Stimulated activated memory B cell treated with anti-CD40 and anti-IgM and Interleukin-4, amounts not matched to agents 10 μg/mL and 1 μg/mL and 100 μg/mL, for 72 hours (primary cell): ENCODE results near the gene SENP1.

Source experiments
- ATAC-seq: fragments of 150-1000 bp; cut with Tn5 transposase; 2 replicates; pipeline ENCODE4 v1.10.0; 2021
- H3K27ac Mint-ChIP-seq: one replicate; pipeline ENCODE4 v1.8.0; 2022; ENCODE audit warnings: mild to moderate bottlenecking, mixed read lengths
- H3K27me3 Mint-ChIP-seq: one replicate; pipeline ENCODE4 v1.8.0; 2022; ENCODE audit warnings: mixed read lengths
- H3K36me3 Mint-ChIP-seq: one replicate; pipeline ENCODE4 v1.8.0; 2022; ENCODE audit warnings: mixed read lengths
- H3K4me1 Mint-ChIP-seq: one replicate; pipeline ENCODE4 v1.8.0; 2022; ENCODE audit warnings: mixed read lengths
- H3K4me3 Mint-ChIP-seq: one replicate; pipeline ENCODE4 v1.8.0; 2022; ENCODE audit warnings: mild to moderate bottlenecking, moderate library complexity, mixed read lengths
- H3K9me3 Mint-ChIP-seq: one replicate; pipeline ENCODE4 v1.8.0; 2022; ENCODE audit warnings: mixed read lengths

The SENP1 gene

GRCh38 chr12:48063530-48063929 lies 42.3 kb downstream of the SENP1 start:
- Mint-ChIP-seq H3K27ac (no peak overlapping the region), H3K4me3 (no peak overlapping the region), H3K36me3 (peaks cover 67% of the 10 kb centered on the region), H3K4me1 (peaks cover 6% of the 10 kb centered on the region), H3K27me3 (no peaks in the 10 kb centered on the region), H3K9me3 (peaks cover 16% of the 10 kb centered on the region)
- ATAC-seq = no peak

GRCh38 chr12:48061938-48062719 lies 43.8 kb downstream of the SENP1 start:
- H3K9me3 Mint-ChIP-seq = peaks cover 18% of the 10 kb centered on the region
- no peak overlapping the region for H3K4me3 Mint-ChIP-seq
- peaks cover 64% of the 10 kb centered on the region for H3K36me3 Mint-ChIP-seq
- no peak overlapping the region for H3K27ac Mint-ChIP-seq
- H3K4me1 Mint-ChIP-seq = peaks cover 8% of the 10 kb centered on the region
- no peak for ATAC-seq
- H3K27me3 Mint-ChIP-seq = no peaks in the 10 kb centered on the region

GRCh38 chr12:48060474-48060873 lies 45.4 kb downstream of the SENP1 start:
- Mint-ChIP-seq H3K4me3 (no peak overlapping the region), H3K9me3 (peaks cover 18% of the 10 kb centered on the region), H3K27ac (no peak overlapping the region), H3K27me3 (no peaks in the 10 kb centered on the region), H3K4me1 (peaks cover 6% of the 10 kb centered on the region), H3K36me3 (peaks cover 57% of the 10 kb centered on the region)
- ATAC-seq = no peak

GRCh38 chr12:48058771-48059170 lies 47.1 kb downstream of the SENP1 start:
- no peak for ATAC-seq
- H3K36me3 Mint-ChIP-seq = peaks cover 59% of the 10 kb centered on the region
- H3K27ac Mint-ChIP-seq = no peak overlapping the region
- peaks cover 6% of the 10 kb centered on the region for H3K4me1 Mint-ChIP-seq
- peaks cover 18% of the 10 kb centered on the region for H3K9me3 Mint-ChIP-seq
- H3K4me3 Mint-ChIP-seq = no peak overlapping the region
- H3K27me3 Mint-ChIP-seq = no peaks in the 10 kb centered on the region

GRCh38 chr12:48054955-48055821 lies 50.7 kb downstream of the SENP1 start:
- Mint-ChIP-seq H3K27me3 (no peaks in the 10 kb centered on the region), H3K4me3 (no peak overlapping the region), H3K36me3 (peaks cover 35% of the 10 kb centered on the region), H3K27ac (no peak overlapping the region), H3K9me3 (peaks cover 13% of the 10 kb centered on the region), H3K4me1 (peaks cover 6% of the 10 kb centered on the region)
- no peak for ATAC-seq

- Mint-ChIP-seq H3K9me3 (peaks cover 6% of the 10 kb centered on the region), H3K36me3 (peaks cover 33% of the 10 kb centered on the region), H3K4me3 (no peak overlapping the region), H3K27me3 (no peaks in the 10 kb centered on the region), H3K27ac (no peak overlapping the region), H3K4me1 (peaks cover 6% of the 10 kb centered on the region)
- no peak for ATAC-seq
These were observed 52.0 kb downstream of the SENP1 start for GRCh38 chr12:48053883-48054282.

GRCh38 chr12:48053122-48053521 lies 52.8 kb downstream of the SENP1 start:
- Mint-ChIP-seq H3K27ac (no peak overlapping the region), H3K4me1 (peaks cover 1% of the 10 kb centered on the region), H3K9me3 (no peaks in the 10 kb centered on the region), H3K4me3 (no peak overlapping the region), H3K36me3 (peaks cover 33% of the 10 kb centered on the region), H3K27me3 (no peaks in the 10 kb centered on the region)
- no peak for ATAC-seq

GRCh38 chr12:48051681-48052080 lies 54.2 kb downstream of the SENP1 start:
- ATAC-seq = no peak
- Mint-ChIP-seq H3K4me3 (no peak overlapping the region), H3K27me3 (no peaks in the 10 kb centered on the region), H3K9me3 (no peaks in the 10 kb centered on the region), H3K27ac (no peak overlapping the region), H3K4me1 (no peaks in the 10 kb centered on the region), H3K36me3 (peaks cover 44% of the 10 kb centered on the region)

- no peak overlapping the region for H3K4me3 Mint-ChIP-seq
- no peak for ATAC-seq
- H3K36me3 Mint-ChIP-seq = peaks cover 56% of the 10 kb centered on the region
- H3K4me1 Mint-ChIP-seq = no peaks in the 10 kb centered on the region
- H3K27ac Mint-ChIP-seq = no peak overlapping the region
- no peaks in the 10 kb centered on the region for H3K9me3 Mint-ChIP-seq
- H3K27me3 Mint-ChIP-seq = no peaks in the 10 kb centered on the region
These were observed 55.7 kb downstream of the SENP1 start for GRCh38 chr12:48050174-48050573.

GRCh38 chr12:48045965-48046518 lies 59.8 kb downstream of the SENP1 start:
- ATAC-seq = no peak
- Mint-ChIP-seq H3K4me1 (no peaks in the 10 kb centered on the region), H3K4me3 (no peak overlapping the region), H3K27me3 (no peaks in the 10 kb centered on the region), H3K27ac (no peak overlapping the region), H3K36me3 (peaks cover 59% of the 10 kb centered on the region), H3K9me3 (no peaks in the 10 kb centered on the region)

GRCh38 chr12:48045061-48045846 lies 60.6 kb downstream of the SENP1 start:
- peaks cover under 1% of the 10 kb centered on the region for H3K4me1 Mint-ChIP-seq
- peaks cover 59% of the 10 kb centered on the region for H3K36me3 Mint-ChIP-seq
- no peak for ATAC-seq
- no peak overlapping the region for H3K4me3 Mint-ChIP-seq
- no peaks in the 10 kb centered on the region for H3K27me3 Mint-ChIP-seq
- H3K27ac Mint-ChIP-seq = no peak overlapping the region
- H3K9me3 Mint-ChIP-seq = no peaks in the 10 kb centered on the region

- H3K4me3 Mint-ChIP-seq = no peak overlapping the region
- no peak for ATAC-seq
- H3K36me3 Mint-ChIP-seq = peaks cover 53% of the 10 kb centered on the region
- no peak overlapping the region for H3K27ac Mint-ChIP-seq
- no peaks in the 10 kb centered on the region for H3K27me3 Mint-ChIP-seq
- no peaks in the 10 kb centered on the region for H3K9me3 Mint-ChIP-seq
- H3K4me1 Mint-ChIP-seq = peaks cover 7% of the 10 kb centered on the region
These were observed 61.5 kb downstream of the SENP1 start for GRCh38 chr12:48044396-48044795.

- Mint-ChIP-seq H3K27me3 (no peaks in the 10 kb centered on the region), H3K4me1 (peaks cover 7% of the 10 kb centered on the region), H3K27ac (peak overlapping the region; percentile 30), H3K36me3 (peaks cover 47% of the 10 kb centered on the region), H3K9me3 (no peaks in the 10 kb centered on the region), H3K4me3 (no peak overlapping the region)
- no peak for ATAC-seq
These were observed 62.1 kb downstream of the SENP1 start for GRCh38 chr12:48043771-48044170.

GRCh38 chr12:48041591-48042423 lies 64.1 kb downstream of the SENP1 start:
- Mint-ChIP-seq H3K4me1 (peaks cover 21% of the 10 kb centered on the region), H3K27me3 (no peaks in the 10 kb centered on the region), H3K36me3 (peaks cover 29% of the 10 kb centered on the region), H3K4me3 (no peak overlapping the region), H3K27ac (no peak overlapping the region), H3K9me3 (no peaks in the 10 kb centered on the region)
- no peak for ATAC-seq
